NCI-H1436 treated with DMSO at 0.1 percent for 48 hours (cell line): ENCODE measurements around the gene DAO.

Experiments used
- DNase-seq: peaks from one replicate; lab custom pipeline; 2025; lab: John Stamatoyannopoulos, UW

DAO gene

DNA sequence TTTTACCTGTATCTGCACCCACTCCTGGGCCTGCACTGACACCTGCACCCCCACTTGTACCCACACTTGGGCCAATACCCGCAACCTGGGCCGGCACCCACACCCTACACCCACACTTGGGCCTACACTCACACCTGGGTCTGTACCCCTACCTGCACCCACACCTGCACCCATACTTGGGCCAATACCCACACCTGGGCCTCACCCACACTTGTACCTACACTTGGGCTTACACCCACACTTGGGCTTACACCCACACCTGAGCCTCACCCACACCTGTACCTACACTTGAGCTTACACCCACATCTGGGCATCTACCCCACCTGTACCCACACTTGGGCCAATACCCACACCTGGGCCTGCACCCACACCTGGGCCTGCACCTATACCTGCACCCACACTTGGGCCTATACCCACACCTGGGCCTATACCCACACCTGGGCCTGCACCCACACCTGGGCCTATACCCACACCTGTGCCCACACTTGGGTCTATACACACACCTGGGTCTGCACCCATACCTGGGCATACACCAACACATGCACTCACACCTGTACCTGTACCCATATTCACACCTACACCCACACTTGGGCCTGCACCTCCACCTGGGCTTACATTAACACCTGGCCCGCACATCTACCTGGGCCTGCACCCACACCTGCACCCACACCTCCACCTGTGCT is 39.2 kb downstream of the DAO start:
- no peak for DNase-seq

GRCh38 chr12:108921946-108922345 is 42.1 kb downstream of the DAO start:
- DNase-seq: no peak

DNA sequence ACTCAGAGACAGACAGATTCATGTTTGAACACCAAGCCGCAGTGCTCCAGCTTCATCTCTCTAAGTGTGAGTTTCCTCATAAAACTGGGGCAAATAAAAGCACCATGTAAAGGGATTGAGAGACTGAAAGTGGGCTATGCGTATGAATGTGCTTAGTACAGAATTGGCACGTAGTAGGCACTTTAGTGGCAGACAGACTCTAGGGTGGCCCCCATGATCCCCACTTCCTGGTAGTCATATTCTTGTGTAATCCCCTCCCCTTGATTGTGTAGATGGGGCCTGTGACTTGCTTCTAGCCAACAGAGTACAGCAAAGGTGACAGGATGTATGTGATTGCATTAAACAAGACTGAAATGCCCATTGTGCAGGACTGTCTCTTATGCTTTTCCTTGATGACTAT is 43.0 kb downstream of the DAO start:
- no peak for DNase-seq

GRCh38 chr12:108928695-108929094 is 48.8 kb downstream of the DAO start:
- DNase-seq: no peak

DNA sequence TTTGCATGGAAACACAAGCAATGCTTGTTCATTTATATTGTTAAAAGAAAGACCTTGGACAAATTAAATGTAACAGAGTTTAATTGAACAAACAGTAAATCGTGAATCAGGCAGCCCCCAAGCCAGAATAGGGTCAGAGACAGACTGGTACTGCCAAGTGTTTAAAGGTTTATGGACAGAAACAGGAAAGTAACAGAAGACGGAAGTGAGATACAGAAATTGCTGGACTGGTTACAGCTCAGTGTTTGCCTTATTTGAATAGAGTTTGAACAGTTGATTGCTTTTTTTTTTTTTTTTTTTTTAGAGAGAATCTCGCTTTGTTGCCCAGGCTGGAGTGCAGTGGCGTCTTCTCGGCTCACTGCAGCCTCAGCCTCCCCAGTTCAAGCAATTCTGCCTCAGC is 50.3 kb downstream of the DAO start:
- DNase-seq: no peak

DNA sequence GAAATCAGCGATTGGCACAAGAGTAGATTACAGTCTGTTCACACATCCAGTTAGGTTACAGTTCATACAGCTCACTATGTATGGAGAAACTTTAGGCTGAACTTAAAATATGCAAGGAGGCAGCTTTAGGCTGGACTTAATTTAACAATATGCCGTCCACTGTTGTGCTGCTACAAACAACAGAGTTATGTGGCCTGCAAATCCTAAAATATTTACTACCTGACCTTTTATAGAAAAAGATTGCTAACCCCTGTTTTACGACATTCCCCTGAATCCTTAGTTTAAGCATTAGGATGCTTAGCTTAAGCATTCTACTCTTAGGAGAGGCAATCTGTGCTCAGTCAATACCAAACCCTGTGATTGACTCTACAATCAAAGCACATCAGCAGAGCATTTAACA is 50.9 kb downstream of the DAO start:
- no peak for DNase-seq

- DNase-seq: no peak
Observed at GRCh38 chr12:108933949-108934348, 54.1 kb downstream of the DAO start.

GRCh38 chr12:108935159-108935763 is 55.4 kb downstream of the DAO start:
- peak; percentile 0 for DNase-seq

- DNase-seq: no peak
Observed at GRCh38 chr12:108938247-108938924, 58.5 kb downstream of the DAO start.

DNA sequence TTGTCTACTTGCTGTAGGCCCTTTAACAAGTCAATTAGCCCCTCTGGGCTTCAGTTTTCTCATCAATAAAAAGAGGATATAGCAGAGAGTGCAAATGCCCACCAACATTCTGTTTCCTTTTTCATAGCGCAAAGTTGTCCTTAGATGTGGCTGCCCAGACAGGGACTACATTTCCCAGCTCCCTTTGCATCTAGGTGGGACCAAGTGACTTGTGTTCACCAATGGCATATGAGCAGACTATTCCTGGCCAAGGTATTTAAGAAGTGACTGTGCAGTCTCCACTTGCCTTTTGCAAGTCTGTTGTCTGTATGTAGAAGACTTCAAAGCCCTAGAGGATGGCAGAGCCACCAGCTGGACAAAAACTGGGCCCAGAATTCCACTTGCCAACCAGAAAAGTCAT is 59.7 kb downstream of the DAO start:
- DNase-seq: no peak

DNA sequence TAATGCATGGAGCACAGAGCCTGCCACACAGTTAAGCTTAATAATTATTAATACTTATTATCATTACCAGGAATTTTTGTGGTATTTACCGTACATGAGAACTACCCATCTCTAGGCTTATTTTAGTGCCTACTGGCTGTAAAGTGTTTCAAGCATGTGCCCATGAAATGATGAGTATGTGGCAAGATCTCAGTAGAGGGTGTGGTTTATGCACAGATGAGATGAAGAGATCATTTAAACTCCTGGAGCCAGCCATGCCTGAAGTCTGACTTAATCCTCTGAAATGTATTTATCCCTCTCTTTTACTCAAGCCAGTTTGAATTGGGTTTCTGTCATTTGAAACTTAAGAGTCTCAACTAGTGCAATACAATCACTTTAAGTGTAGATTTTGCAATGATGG is 60.2 kb downstream of the DAO start:
- DNase-seq: no peak

GRCh38 chr12:108947097-108947496 is 67.2 kb downstream of the DAO start:
- DNase-seq: no peak

DNA sequence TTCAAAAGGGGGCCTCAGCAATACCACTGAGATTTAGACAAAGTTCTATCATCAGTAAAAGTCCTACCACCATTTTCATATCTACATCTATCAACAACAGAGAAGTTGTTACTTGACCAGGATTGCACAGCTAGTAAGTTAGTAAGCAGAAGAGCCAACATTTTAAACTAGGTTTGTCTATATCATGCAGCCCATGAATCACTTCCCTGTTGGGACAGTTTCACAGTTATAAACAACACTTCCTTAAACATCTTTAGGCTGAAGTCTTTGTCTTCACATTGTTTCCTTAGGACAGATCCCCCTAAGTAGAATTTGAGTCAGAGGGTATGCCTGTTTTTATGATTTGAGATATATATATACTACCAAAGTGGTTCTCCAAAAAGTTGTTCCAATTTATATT is 68.5 kb downstream of the DAO start:
- no peak for DNase-seq

DNA sequence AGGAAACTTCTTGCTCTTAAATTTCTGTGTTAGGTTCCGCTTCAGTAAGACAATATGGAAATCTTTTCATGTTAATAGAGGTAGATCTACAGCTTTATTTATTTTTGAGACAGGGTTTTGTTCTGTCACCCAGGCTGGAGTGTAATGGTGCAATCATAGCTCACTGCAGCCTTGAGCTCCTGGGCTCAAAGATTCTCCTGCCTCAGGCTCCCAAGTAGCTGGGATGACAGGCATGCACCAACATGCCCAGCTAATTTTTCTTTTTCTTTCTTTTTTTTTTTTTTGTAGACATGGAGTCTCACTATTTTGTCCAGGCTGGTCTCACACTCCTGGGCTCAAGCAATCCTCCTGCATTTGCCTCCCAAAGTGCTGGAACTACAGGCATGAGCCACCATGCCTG is 70.1 kb downstream of the DAO start:
- DNase-seq: no peak
